ENCODE results near the gene ZFP14. TPM values are rescaled to one million over a fixed set of nuclear protein-coding genes. Genes with fewer than 3 reads are reported as not detected.

ZFP14 gene
- total RNA-seq, 4 donors from 2014 or later: 1.4 to 10.4 (median 3.2) TPM

DNA sequence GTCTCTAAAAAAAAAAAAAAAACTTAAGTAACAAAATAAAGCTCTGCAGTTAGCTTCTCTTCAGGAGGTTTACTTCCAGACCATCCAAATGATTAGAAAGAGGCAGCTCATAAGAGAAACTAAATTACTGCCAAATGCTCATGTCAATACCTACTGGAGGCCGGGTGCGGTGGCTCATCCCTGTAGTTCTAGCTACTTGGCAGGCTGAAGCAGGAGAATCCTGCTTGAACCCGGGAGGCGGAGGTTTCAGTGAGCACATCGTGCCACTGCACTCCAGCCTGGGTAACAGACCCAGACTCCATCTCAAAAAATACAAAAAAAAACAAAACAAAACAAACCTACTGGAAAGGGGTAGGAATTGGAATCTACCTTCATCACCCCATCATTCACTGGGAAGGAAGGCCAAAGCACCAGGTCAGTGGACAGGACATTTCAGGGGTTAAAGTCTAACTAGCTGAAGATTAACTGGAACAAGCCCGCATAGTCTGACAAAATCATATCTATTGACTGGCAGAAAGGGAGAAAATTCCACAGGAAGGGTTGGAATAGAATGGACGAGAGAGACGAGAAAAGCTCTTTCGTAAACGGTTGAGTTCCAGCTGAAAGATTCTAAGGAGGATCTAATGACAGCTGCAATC lies 1.3 kb downstream of the ZFP14 start:
- no peak for ATAC-seq (ENCODE audit: low FRiP score)
- DNase-seq (ENCODE audit: low spot score): no peak
- TF ChIP-seq, protein P1, sequence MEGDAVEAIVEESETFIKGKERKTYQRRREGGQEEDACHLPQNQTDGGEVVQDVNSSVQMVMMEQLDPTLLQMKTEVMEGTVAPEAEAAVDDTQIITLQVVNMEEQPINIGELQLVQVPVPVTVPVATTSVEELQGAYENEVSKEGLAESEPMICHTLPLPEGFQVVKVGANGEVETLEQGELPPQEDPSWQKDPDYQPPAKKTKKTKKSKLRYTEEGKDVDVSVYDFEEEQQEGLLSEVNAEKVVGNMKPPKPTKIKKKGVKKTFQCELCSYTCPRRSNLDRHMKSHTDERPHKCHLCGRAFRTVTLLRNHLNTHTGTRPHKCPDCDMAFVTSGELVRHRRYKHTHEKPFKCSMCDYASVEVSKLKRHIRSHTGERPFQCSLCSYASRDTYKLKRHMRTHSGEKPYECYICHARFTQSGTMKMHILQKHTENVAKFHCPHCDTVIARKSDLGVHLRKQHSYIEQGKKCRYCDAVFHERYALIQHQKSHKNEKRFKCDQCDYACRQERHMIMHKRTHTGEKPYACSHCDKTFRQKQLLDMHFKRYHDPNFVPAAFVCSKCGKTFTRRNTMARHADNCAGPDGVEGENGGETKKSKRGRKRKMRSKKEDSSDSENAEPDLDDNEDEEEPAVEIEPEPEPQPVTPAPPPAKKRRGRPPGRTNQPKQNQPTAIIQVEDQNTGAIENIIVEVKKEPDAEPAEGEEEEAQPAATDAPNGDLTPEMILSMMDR (IDR thresholded peaks at IDR 0.05): no peak

DNA sequence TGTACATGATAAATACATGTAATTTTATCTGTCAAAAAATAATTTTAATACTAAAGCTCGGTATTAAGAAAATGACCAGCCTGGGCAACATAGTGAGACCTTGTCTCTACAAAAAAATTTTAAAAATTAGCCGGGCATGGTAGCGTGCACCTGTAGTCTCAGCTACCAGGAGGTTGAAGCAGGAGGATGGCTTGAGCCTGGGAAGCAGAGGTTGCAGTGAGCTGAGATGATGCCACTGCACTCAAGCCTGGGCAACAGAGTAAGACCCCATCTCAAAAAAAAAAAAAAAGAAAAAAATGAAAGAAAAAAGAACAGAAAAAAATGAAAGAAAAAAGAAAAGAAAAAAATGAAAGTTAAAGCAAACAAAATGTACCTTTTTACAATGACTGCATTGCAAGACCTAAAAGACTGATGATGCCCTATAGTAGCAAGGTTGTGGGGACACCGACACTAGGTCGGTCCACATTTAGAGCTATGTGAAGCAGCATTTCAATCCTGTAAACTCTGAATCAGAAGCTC lies 5.3 kb downstream of the ZFP14 start:
- TF ChIP-seq, protein P1 (IDR thresholded peaks at IDR 0.05): no peak
- DNase-seq (ENCODE audit: low spot score): no peak
- ATAC-seq (ENCODE audit: low FRiP score): no peak

DNA sequence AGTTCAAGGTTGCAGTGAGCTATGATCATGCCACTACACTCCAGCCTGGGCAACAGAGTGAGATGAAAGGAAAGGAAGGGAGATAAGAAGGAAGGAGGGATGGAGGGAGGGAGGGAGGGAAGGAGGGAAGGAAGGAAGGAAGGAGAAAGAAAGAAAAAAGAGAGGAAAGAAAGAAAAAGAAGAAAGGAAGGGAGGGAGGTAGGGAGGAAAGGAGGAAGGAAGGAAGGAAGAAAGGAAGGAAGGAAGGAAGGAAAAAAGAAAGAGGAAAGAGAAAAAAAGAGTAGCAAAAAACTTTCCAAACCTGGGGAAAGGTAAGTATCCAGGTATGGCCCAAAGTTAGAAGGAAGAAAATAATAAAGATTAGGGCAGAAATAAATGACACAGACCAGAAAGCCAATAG lies 7.1 kb downstream of the ZFP14 start:
- DNase-seq (ENCODE audit: low spot score) (no peak), ATAC-seq (ENCODE audit: low FRiP score) (no peak)
- TF ChIP-seq, protein P1 (IDR thresholded peaks at IDR 0.05): no peak

DNA sequence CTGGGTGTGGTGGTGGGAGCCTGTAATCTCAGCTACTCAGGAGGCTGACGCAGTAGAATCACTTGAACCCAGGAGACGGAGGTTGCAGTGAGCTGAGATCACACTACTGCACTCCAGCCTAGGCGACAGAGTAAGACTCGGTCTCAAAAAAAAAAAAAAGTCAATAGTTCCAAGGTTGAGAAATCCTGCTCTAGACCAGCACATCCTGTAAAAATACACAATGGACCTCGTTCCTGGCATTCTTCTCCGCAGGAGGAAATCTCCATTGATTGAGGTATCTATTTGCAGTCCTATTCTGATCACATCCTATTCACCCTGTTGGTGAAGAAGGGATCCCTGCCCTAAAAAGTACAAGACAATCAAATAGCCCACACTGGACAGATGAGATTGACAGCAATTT lies 15.2 kb downstream of the ZFP14 start:
- DNase-seq (ENCODE audit: low spot score): no peak
- no peak for ATAC-seq (ENCODE audit: low FRiP score)
- TF ChIP-seq, protein P1 (IDR thresholded peaks at IDR 0.05): no peak

DNA sequence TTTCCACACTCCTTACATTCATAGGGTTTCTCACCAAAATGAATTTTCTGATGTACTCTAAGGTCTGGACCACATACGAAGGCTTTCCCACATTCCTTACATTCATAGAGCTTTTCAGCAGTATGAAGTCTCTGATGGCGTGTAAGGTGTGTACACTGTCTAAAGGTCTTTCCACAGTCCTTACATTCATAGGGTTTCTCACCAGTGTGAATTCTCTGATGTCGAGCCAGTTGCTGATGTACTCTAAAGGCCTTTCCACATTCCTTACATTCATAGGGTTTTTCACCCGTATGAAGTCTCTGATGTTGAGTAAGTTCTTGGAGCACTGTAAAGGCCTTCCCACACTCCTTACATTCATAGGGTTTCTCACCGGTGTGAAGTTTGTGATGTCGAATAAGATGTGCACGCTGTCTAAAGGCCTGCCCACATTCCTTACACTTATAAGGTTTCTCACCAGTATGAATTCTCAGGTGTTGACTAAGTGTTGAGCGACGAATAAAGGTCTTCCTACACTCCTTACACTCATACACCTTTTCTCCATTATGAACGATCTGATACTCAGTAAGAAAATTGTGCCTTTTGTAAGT lies 38.1 kb downstream of the ZFP14 start:
- ATAC-seq (ENCODE audit: low FRiP score) (no peak), DNase-seq (ENCODE audit: low spot score) (no peak)
- TF ChIP-seq, protein P1 (IDR thresholded peaks at IDR 0.05): no peak

DNA sequence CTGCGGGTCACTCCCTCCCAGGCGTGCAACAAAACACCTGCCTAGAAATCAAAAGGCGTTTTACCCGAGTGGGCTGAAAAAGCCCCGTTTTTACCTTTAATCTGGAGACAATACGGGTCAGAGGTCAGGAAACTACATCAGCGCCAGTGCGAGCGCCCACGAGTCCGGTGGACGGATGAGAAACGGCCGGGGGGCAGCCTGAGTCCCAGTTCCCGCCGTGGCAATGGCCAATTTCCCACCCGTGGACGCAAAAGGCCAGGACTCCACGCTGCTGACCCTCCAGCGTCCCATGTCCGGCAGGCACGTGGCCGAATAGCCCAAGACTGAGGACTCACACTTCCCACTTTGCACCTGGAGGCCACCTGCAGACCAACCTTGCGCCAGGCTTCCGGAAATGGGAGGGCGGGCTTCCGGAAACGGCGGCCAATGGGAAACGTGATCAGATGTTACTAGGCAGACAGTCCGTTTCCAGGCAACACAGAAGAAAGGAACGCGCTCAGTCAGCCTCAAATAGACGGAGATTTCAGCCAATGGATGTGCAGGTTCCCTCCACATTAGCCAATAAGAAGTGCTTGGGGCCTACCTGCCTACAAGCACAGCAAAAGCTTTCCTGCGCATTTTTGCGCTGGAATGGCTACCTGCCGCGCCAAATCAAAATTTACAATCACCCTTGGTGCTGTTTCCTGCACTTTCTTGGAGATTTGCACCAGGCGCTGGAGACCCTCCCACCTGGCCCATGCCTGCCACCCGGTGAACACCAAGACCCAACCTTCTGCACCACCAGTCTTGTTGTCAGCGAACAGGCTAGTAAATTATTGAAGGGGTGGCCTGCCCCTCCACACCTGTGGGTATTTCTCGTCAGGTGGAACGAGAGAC lies 47.4 kb downstream of the ZFP14 start:
- TF ChIP-seq, protein P1 (IDR thresholded peaks at IDR 0.05): no peak
- ATAC-seq (ENCODE audit: low FRiP score): peak; percentile 97
- peak; percentile 78 for DNase-seq (ENCODE audit: low spot score)

Measured in omental fat pad (tissue), 4 donors.